IPS-20b (cell line): ENCODE data around the gene CCBE1.

ENCODE experiments used
- H3K27ac ChIP-seq: one replicate; pipeline ENCODE4 v1.5.1; 2013; ENCODE audit warnings: low read length
- H3K27me3 ChIP-seq: 2 replicates; pipeline ENCODE4 v1.6.1; 2013; ENCODE audit warnings: mild to moderate bottlenecking, low read length, inconsistent platforms; ENCODE audit not compliant: insufficient read depth
- H3K36me3 ChIP-seq: 2 replicates; pipeline ENCODE4 v1.6.1; 2013; ENCODE audit warnings: low read depth, mild to moderate bottlenecking, inconsistent platforms, low read length, moderate library complexity; ENCODE audit not compliant: insufficient read depth
- H3K4me1 ChIP-seq: 2 replicates; pipeline ENCODE4 v1.6.1; 2013; ENCODE audit warnings: mild to moderate bottlenecking, control low read depth, inconsistent platforms, low read length, moderate library complexity; ENCODE audit not compliant: insufficient read depth
- H3K4me3 ChIP-seq: 2 replicates; pipeline ENCODE4 v1.5.1; 2013; ENCODE audit warnings: mild to moderate bottlenecking, low read length, inconsistent platforms
- H3K9ac ChIP-seq: 2 replicates; pipeline ENCODE4 v1.6.1; 2013; ENCODE audit warnings: low read depth, mild to moderate bottlenecking, inconsistent platforms, low read length, moderate library complexity
- H3K9me3 ChIP-seq: 2 replicates; pipeline ENCODE4 v1.6.1; 2013; ENCODE audit warnings: mild to moderate bottlenecking, low read depth, low read length, inconsistent platforms; ENCODE audit not compliant: insufficient read depth

The CCBE1 gene

GRCh38 chr18:59628995-59629394 lies 68.2 kb downstream of the CCBE1 start:
- no peak overlapping the region for H3K4me3 ChIP-seq
- no peaks in the 10 kb centered on the region for H3K27me3 ChIP-seq
- no peak overlapping the region for H3K9ac ChIP-seq
- H3K36me3 ChIP-seq: no peaks in the 10 kb centered on the region
- peaks cover 9% of the 10 kb centered on the region; the same call in 1 of the 2 replicates for H3K4me1 ChIP-seq
- H3K9me3 ChIP-seq: no peaks in the 10 kb centered on the region
- no peak overlapping the region for H3K27ac ChIP-seq

- H3K9me3 ChIP-seq: no peaks in the 10 kb centered on the region
- H3K9ac ChIP-seq: no peak overlapping the region
- no peaks in the 10 kb centered on the region for H3K36me3 ChIP-seq
- no peak overlapping the region for H3K4me3 ChIP-seq
- H3K4me1 ChIP-seq: no peaks in the 10 kb centered on the region; the same call in 1 of the 2 replicates
- no peaks in the 10 kb centered on the region for H3K27me3 ChIP-seq
- no peak overlapping the region for H3K27ac ChIP-seq
Measured at GRCh38 chr18:59627414-59627813, 69.8 kb downstream of the CCBE1 start.

DNA sequence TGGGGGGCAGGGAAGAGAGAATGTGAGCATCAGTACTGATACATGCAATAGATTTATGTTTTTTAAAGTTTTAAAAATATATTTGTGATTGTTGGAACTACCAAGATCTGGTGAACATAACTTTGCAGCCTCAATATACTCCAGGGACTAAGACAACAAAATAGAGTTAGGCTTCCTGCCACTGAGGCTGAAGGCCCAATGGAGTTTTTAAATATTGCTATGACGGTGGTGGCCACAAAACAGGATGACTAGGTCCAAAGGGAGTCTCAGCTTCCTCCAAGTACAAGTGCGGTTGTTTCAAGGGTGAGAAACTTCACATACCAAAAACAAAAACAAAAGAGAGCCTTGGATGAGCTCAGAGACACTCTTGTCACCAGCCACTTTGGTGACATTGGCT lies 72.9 kb downstream of the CCBE1 start:
- Histone ChIP-seq H3K27ac (no peak overlapping the region), H3K4me3 (no peak overlapping the region), H3K4me1 (no peaks in the 10 kb centered on the region; the same call in 1 of the 2 replicates), H3K9me3 (no peaks in the 10 kb centered on the region), H3K9ac (no peak overlapping the region), H3K27me3 (no peaks in the 10 kb centered on the region), H3K36me3 (no peaks in the 10 kb centered on the region)

DNA sequence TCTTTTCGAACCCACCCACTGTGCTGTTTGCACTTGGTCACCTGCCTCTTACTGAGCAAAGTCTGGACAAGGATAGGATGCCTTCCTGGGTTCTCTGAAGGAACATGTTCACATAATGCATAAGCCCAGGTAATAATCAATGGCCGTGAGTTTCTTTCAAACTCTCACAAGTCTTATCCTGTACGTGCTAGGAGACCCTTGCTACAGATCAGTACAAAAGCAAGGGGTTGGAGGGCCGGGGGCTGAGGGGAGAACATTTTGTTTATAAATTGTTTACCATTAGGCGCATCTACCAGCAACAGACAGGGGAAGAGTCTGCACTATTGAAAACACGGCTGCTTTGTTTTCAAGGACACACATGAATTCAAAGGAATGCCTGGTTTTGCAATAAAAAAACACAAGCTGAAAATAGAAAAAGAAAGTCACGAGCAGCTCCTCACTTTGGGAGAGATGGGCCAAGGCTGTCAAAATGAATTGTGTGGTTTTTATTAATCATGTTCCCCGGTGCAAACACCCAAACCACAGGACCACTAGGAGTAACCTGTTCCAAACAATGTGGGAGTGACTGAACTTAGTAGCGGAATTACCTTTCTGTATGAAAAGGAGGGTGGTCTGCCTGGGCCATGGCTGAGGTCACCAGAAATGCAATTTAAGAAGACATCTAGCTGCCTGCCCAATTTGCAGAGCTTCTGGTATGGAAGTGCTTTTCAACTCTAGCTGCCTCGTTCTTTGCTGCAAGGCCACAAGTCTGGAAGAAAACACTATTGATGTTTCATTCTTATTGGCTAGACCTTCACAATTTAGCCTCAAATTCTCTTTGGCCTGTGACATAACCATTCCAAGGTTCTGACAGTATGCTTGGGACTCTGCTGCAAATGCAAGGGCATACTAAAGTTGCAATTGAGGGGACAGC lies 73.5 kb downstream of the CCBE1 start:
- H3K4me3 ChIP-seq: no peak overlapping the region
- H3K9me3 ChIP-seq: no peaks in the 10 kb centered on the region
- H3K27ac ChIP-seq: no peak overlapping the region
- H3K9ac ChIP-seq: no peak overlapping the region
- H3K4me1 ChIP-seq: no peaks in the 10 kb centered on the region; the same call in 1 of the 2 replicates
- H3K36me3 ChIP-seq: no peaks in the 10 kb centered on the region
- H3K27me3 ChIP-seq: no peaks in the 10 kb centered on the region

DNA sequence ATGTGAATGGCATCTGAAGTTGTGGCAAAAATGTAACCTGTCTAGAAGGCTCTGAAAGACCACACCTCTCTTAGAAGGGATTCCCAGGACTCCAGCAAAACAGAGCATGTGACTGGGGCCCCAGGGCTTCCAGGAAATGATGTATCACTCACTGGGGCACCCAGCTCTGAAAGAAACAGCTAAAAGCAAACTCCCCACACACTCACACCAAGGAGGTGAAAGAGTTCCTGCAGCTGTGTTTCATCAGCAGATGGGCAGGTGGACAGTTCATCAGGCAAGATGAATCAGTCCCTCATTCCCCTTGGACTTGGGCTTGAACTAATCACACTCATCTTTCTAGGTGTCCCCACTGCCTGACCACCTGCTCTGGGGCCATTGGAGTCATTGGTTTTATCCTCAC lies 76.2 kb downstream of the CCBE1 start:
- H3K4me1 ChIP-seq: no peaks in the 10 kb centered on the region; the same call in 1 of the 2 replicates

GRCh38 chr18:59620381-59620780 lies 76.8 kb downstream of the CCBE1 start:
- no peaks in the 10 kb centered on the region for H3K36me3 ChIP-seq
- H3K9ac ChIP-seq: no peak overlapping the region
- no peak overlapping the region for H3K27ac ChIP-seq
- no peaks in the 10 kb centered on the region for H3K9me3 ChIP-seq
- no peak overlapping the region for H3K4me3 ChIP-seq
- no peaks in the 10 kb centered on the region; the same call in 1 of the 2 replicates for H3K4me1 ChIP-seq
- no peaks in the 10 kb centered on the region for H3K27me3 ChIP-seq

More for the DNA sequence above, 76.2 kb downstream of the CCBE1 start:
- no peaks in the 10 kb centered on the region for H3K36me3 ChIP-seq
- H3K9ac ChIP-seq: no peak overlapping the region
- no peaks in the 10 kb centered on the region for H3K27me3 ChIP-seq
- H3K9me3 ChIP-seq: no peaks in the 10 kb centered on the region
- no peak overlapping the region for H3K27ac ChIP-seq
- H3K4me3 ChIP-seq: no peak overlapping the region

DNA sequence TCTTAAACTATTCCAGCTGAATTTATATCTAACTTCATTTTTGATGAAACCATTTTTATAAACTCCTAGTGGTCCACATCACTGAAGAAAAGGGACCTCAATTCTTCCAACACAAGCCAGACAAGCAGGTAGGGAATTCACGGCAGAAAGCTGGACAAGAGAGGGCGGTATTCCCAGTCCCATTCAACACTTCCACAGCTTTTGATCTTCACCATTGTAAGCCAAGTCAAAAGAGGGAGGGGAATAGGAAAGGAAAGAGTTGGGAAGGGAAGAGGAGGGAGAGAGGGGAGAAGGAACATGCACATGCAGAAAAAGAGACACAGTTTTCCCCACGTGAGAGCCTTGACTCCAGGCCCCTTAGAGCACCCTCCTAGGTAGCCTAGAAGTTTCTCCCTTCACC lies 77.4 kb downstream of the CCBE1 start:
- Histone ChIP-seq H3K4me1 (no peaks in the 10 kb centered on the region; the same call in 1 of the 2 replicates), H3K4me3 (no peak overlapping the region), H3K27me3 (no peaks in the 10 kb centered on the region), H3K9me3 (no peaks in the 10 kb centered on the region), H3K36me3 (no peaks in the 10 kb centered on the region), H3K9ac (no peak overlapping the region), H3K27ac (no peak overlapping the region)

DNA sequence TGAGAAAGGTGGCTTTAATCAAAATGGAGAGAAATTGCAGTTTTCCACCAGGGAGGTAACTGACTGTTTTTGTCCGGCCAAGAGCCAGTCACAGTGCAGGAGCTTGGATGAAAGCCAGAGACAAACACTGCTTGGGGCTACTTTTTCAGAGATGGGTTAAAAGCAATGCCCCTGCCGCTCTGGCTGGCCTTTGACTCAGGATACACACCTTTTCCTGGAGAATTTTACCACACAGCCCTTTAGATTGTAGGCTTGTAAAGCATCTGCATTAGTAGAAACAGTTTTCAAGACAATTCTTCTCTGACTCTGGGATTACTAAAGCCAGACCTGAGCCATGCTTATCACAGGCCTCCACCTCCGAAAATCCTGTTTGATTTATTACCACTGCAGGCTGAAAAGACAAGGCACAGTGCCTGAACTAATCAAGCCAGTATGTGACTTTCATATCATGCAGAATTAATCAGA lies 79.7 kb downstream of the CCBE1 start:
- Histone ChIP-seq H3K36me3 (no peaks in the 10 kb centered on the region), H3K9ac (no peak overlapping the region), H3K27me3 (no peaks in the 10 kb centered on the region), H3K27ac (no peak overlapping the region), H3K4me3 (no peak overlapping the region), H3K9me3 (no peaks in the 10 kb centered on the region), H3K4me1 (no peaks in the 10 kb centered on the region)

DNA sequence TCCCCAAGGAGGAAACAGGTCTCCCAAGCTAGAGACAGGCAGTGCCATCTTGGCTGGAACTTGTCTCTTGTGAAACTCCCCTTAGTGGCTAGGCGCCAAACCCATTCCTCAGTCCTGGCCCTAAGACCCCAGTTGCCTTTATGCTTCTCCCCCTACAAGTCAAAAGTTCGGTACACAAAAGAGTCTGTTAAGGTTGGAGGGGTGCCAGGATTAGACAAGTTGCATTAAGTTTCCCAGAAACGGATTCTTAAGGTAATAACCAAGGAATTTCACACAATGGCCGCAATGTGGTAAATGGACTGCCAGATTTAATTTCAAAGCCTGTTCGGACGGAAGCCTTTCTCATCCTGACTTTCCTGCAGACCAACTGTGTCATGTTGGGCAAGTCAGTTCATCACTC lies 80.7 kb downstream of the CCBE1 start:
- Histone ChIP-seq H3K9me3 (no peaks in the 10 kb centered on the region), H3K27me3 (no peaks in the 10 kb centered on the region), H3K9ac (no peak overlapping the region), H3K4me1 (no peaks in the 10 kb centered on the region), H3K27ac (no peak overlapping the region), H3K4me3 (no peak overlapping the region), H3K36me3 (no peaks in the 10 kb centered on the region)

DNA sequence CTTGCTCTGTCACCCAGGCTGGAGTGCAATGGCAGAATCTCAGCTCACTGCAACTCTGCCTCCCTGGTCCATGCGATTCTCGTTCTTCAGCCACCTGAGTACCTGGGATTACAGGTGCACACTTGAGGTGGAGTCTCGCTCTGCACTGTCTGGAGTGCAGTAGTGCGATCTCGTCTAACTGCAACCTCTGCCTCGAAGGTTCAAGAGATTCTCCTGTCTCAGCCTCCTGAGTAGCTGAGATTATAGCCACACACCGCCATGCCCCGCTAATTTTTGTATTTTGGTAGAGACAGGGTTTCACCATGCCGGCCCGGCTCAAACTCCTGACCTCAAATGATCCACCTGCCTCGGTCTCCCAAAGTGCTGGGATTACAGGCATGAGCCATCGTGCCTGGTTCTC lies 83.3 kb downstream of the CCBE1 start:
- Histone ChIP-seq H3K27me3 (no peaks in the 10 kb centered on the region), H3K36me3 (no peaks in the 10 kb centered on the region), H3K27ac (no peak overlapping the region)

GRCh38 chr18:59612381-59612780 lies 84.8 kb downstream of the CCBE1 start:
- no peak overlapping the region for H3K27ac ChIP-seq
- H3K4me3 ChIP-seq: no peak overlapping the region
- no peak overlapping the region for H3K9ac ChIP-seq
- no peaks in the 10 kb centered on the region for H3K36me3 ChIP-seq
- H3K27me3 ChIP-seq: no peaks in the 10 kb centered on the region
- no peaks in the 10 kb centered on the region for H3K9me3 ChIP-seq
- H3K4me1 ChIP-seq: 0 out of 2 replicates have a peak, but pooled peaks cover 4% of the 10 kb centered on the region

More for the DNA sequence above, 83.3 kb downstream of the CCBE1 start:
- Histone ChIP-seq H3K4me1 (0 out of 2 replicates have a peak, but pooled peaks cover 4% of the 10 kb centered on the region), H3K4me3 (no peak overlapping the region), H3K9ac (no peak overlapping the region), H3K9me3 (no peaks in the 10 kb centered on the region)

- Histone ChIP-seq H3K27me3 (no peaks in the 10 kb centered on the region), H3K27ac (no peak overlapping the region), H3K9me3 (no peaks in the 10 kb centered on the region), H3K36me3 (no peaks in the 10 kb centered on the region), H3K9ac (no peak overlapping the region), H3K4me3 (no peak overlapping the region), H3K4me1 (0 out of 2 replicates have a peak, but pooled peaks cover 4% of the 10 kb centered on the region)
Measured at GRCh38 chr18:59610546-59611140, 86.6 kb downstream of the CCBE1 start.
